Stimulated activated CD4-positive, alpha-beta T cell treated with anti-CD3 and anti-CD28 coated beads, Interleukin-2, amount 100 ng/mL, for 48 hours (primary cell): ENCODE measurements around the gene ATOX1.
A peak's percentile ranks its signal among the peaks of the same experiment; 100 is the strongest.

Source experiments
- DNase-seq, 2 donors: peaks; one replicate each; pipeline ENCODE4 v3.0.0-alpha.2; 2020

ATOX1 gene

DNA sequence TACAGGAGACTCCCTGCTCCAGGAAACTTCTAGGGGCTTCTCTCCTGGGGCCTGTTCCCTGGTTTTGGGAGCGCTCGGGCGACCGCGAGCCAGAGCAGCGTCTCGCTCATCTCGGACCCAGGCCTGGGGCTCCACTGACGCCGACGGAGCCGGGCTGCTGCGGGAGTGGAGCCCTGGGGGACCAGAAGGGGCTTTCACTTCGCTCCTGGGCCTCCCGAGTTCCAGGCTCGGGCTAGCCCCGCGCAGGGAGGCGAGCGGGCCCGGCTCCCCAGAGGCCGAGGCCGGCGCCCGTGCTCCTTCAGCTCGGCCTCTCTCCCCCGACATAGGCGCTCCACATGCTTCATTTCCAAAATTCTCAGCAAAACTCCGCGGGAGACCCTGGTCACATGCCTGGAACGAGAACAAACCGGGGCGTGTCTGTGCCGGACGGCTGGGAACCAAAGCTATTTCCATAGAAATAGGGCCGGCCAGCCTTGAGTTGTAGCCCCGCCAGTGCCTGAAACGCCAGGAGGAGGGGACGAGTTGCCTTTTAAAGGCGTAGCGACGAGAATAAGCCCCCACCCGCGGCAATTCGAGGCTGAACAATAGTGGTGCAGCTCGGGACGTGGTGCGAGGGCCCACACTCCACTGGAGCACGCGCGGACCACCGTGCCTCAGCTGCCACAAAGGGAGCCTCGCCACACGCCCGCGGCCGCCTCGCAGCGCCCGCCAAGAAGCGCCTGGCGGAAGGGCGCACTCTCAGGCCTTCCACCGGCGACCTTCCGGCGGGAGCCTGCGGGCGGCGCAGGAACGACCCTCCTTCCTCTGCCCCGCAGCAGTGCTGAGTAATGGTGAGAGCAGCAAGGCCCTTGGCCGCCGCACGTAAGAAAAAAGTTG lies 12.2 kb upstream of the ATOX1 start:
- DNase-seq: peak; percentile 19 to 25

DNA sequence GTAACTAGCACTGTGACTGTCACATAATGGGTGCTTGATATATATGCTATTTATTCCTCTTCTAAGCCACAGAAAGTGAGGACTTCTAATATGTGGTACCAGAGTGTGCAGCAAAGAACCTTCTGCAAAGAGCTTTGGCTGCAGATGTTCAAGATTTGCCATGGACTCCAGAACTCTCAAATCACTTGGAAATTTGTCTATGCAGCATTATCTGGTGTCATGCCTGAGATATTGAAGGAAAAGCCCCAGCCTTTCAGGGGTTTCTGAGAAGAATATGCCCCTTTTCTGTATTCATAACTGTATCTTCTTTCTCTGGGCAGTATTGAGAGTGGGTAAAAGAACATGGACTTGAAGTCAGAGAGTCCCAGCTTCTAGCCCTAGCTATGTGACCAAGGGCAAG lies 8.5 kb upstream of the ATOX1 start:
- DNase-seq: no peak

DNA sequence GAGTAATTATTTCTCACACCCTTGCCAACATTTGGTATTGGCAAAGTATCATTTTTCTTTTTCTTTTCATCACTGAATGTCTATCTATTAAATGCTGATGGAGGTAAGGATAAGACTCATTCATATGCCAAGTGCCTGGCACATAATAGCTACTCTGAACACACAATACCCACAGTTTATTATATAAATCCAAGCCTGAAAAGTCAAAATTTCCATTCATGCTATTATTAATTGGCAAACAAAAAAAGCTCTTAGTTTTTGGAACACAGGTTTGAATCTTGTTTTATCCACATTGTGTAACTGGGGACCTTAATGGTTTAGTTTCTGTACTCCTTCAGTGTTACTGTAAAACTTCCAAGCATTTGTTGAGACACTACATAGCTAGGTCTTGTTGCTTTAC lies 6.4 kb upstream of the ATOX1 start:
- DNase-seq: no peak

DNA sequence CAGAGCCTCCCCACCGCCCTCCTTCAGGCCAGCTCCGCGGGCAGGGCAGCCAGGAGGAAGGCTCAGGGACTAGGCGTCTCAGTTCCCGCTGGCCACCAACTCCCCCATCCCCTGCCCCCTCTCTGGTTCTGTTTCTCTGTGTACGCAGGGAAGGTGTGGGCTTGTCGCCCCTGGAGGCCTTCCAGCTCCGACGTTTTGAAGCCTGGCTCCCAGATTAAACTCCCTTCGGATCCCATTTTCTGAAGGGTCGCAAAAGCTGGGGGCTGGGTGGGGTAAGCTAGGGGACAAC lies 346 bp downstream of the ATOX1 start:
- DNase-seq: no peak

DNA sequence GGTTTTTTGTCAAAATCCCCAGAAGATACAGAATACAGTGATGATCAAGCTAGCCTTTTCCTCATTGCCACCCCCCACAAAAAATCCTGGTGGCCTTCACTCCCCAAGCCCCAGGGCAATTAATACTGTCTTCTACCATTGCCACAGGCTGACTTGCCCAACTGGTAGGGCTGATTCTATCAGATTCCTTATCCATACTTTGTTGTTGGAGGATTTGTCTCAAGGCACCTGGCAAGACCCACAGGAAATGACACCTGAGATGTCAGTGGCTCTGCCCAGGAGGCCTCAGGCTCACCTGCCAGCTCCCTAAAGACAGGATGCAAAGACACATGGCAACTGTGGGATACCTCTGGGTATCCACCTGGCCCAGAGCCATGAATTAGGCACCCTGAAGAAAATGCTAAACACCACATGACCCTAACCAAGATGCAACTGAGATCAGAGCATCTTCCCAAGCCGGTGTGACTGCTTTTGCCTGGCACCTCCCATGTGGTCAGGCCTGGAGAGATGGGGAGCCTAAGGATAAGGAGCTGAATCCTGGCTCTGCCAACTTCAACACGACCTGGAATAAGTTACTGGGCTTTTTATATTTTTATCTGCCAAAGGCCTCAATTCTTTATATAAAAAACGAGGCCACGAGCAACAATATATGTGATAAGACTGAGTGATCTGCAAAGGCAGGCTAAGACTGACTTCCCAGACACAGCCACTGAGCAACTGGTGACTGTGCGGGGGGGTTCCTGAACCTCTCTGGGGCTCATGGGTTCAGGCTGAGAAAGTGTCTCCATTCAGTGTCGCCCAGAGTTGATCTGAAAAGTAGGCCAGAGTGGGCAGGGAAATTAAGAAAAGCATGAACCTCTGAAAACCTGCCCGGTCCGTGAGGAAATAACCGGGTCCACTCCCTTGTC lies 944 bp downstream of the ATOX1 start:
- DNase-seq: no peak

DNA sequence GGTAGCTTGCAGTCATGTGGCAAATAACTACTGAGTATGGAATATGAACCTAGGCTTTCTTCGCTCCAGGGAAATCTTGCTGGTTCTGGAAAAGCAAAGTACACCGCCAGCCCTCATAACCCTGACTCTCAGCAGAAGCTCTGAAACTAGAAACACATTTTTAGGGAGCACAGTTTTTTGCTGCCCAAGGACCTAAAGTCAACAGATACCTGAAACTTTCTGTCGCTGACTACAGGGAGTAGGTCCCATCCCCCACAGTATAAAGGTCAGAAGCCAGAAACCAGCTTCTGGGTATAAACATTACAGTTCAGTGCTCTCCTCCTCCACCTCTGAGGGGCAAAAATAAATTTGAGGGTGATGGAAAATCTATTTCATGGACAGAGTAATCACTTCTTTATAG lies 3.0 kb downstream of the ATOX1 start:
- DNase-seq: no peak

DNA sequence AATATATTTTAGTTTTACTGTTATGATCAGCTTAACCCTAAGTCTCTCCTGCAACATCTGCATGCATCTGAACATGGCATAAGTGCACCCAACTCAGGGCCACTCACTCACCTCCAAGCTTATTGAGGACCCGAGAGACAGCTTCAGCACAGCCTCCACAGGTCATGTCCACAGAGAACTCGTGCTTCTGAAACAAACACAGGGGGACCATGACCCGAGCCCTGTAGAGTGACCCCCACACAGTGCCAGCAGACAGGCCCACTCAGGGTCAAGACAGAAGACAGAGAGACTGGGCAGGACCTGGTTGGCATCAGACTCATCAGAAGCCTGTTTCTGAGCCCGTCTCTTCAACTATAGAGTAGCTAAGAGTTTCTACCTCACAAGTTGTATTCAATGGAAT lies 6.8 kb downstream of the ATOX1 start:
- DNase-seq: no peak

DNA sequence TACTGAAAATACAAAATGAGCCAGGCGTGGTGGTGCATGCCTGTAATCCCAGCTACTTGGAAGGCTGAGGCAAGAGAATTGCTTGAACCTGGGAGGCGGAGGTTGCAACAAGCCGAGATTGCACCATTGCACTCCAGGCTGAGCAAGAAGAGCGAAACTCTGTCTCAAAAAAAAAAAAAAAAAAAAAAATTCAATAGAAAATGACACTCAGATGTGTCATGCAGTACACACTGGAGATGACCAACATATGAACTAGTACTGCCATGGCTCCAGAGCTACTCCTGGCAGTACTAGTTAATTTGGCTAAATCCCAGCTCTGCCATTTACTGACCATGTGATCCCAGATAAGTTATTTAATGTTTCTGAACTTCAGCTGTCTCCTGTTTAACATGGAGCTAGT lies 7.3 kb downstream of the ATOX1 start:
- no peak for DNase-seq

DNA sequence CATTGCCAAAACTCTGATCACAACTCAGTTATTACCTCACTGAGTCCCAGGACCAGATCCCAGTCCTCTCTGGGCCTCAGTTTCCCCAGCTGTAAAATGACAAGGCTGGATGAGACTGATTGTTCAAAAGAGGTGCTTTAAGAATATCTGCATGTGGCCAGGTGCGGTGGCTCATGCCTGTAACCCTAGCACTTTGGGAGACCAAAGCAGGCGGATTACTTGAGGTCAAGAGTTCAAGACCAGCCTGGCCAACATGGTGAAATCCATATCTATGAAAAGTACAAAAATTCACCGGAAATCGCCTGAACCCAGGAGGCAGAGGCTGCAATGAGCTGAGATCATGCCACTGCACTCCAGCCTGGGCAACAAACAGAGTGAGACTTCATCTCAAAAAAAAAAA lies 8.3 kb downstream of the ATOX1 start:
- no peak for DNase-seq

DNA sequence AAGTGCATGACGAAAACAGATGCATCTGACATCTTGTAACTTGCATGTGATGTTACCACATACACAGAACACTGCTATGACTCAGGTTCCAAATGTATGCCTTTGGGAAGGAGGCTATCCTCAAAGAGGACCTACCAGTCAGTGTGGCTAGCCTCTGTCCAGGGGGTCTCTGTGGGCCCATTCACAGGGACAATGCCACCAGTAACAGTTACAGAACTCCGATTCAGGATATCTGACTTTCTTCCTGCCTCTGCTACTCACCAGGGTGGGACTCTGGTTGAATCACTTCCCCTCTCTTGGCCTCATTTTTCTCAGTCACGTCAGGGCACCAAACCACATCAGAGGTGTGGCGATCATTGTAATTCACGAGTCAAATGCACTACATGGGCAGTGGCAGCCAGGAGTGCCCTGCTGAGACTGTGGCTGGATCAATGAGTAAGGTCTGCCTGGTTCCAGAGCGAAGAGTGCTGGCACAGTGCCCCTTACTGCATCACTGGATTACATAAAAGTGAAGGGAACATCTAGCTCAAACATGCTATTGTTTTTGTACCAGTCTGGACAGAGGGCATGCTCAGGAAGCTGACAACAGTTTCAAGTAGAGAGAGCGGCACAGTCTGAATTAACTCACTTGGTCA lies 13.2 kb downstream of the ATOX1 start:
- DNase-seq: peak in 1 of 2 donors; percentile 15

DNA sequence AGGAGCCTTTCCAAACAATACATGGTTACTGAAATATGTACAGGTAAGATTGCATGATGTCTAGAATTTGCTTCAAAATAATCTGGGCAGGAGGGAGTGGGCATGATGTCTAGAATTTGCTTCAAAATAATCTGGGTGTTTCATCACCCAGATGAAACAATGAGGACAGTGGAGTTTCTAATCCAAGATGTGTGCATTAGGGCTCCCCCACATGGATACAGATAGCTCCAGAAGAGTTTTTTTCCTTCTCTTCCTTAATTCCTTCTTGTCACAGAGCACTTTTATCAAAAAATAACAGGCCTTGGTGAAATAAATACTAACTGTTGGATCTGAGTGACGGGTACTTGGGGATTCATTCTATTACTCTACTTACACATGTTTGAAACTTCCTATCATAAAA lies 14.9 kb downstream of the ATOX1 start:
- no peak for DNase-seq

DNA sequence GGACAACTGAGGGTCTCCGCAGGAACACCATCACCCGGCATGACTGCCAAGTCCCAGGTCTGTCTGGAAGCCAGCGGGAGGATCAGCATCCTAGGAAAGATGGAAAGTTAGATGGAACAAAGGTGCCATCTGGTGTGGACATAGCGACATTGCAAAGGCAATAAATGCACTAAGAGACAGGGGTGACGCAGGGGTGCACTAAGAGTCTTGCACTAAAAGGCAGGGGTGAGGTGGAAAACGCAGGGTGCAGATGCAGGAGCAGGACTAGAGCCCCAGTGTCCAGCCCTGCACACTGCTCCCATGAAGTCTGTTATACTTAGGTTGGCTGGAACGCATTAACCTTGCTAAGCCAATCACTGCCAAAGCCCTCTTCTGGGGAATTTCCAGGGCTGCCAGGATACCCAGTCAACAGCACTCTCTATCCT lies 15.5 kb downstream of the ATOX1 start:
- DNase-seq: no peak

DNA sequence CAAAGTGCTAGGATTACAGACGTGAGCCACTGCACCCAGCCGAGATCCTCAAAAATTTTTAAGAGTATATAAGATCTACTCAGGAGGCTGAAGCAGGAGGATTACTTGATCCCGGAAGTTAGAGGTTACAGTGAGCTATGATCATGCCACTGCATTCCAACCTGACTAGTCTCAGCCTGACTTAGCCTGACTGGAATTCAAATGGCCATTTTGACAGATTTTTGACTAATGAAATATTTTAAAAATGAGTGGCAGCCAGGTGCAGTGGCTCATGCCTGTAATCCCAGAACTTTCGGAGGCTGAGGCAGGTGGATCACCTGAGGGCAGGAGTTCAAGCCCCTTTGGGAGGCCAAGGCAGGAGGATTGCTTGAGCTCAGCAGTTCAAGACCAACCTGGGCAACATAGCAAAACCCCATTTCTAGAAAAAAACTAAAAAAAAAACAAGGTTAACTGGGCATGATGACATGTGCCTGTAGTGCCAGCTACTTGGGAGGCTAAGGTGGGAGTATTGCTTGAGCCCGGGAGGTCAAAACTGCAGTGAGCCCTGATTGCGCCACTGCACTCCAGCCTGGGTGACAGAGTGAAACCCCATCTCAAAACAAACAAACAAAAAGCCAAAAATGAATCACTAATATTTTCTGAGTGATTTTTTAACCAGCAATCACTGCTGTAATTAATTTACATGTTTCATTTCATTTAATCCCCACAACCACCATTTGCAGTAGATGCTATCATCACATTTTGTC lies 16.6 kb downstream of the ATOX1 start:
- no peak for DNase-seq

DNA sequence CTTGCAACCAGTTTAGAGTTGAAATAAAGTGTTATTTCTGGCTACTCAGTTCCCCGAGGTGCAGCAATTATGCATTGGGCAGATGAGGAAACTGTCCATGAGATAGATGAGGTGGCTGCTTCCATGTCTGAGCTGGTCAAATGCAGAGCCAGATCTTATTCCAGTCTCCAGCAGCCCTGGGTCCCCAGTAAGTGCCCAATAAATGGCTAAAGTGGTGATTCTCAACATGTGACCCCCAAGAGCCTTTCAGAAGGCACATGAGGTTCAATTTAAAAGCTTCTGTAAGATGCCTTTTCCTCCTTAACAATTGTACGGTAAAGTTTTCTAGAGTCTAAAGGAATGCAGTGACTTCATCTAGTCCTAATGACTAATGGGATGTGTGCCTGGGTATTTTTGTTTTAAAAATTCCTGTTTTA lies 17.5 kb downstream of the ATOX1 start:
- no peak for DNase-seq

DNA sequence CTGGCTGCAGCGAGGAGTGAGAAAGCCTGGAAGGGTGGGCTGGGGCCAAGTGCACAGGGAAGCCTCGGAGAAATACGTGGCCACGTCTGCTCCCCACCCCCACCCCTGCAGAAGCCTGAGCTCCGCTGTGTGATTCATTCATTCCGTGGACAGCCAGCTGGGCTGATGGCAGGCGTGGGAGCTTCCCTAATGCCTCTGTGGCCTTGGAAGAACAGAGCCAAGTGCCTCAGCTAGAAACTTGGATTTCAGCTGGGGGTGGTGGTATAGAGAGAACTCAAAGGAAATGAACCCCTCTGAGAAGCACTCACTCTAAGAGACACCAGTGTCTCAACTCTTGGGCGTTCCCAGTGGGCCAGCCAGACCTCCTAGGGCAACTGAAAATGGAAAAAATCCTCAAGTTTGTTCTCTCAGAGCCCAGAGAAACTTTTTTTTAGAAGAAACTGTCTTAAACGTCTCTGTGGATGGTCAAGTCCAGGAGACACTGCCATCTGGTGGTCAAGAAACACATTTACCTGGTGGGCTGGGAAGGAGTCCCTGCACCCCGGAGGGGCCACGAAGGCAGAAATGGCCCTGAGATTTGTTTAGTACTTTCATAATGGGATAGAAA lies 18.0 kb downstream of the ATOX1 start:
- DNase-seq: peak in 1 of 2 donors; percentile 36

DNA sequence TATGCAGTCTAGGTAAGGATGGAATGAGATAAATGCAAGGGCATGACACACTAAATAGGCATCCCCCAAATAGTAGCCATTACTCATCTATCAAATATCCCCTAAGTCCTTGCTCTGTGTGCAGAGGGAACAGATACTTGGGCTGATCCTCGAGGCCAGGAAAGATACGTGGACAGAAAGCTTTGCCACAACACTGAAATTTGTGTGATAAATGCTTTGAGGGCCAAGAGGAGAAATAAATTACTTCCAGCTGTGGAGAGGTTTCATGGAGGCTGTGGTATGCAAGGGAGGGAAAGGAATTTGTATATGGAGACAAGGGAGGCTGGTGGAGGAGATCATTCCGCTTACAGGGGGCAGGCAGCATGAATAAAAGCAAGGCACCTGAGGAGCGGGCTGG lies 18.5 kb downstream of the ATOX1 start:
- no peak for DNase-seq

DNA sequence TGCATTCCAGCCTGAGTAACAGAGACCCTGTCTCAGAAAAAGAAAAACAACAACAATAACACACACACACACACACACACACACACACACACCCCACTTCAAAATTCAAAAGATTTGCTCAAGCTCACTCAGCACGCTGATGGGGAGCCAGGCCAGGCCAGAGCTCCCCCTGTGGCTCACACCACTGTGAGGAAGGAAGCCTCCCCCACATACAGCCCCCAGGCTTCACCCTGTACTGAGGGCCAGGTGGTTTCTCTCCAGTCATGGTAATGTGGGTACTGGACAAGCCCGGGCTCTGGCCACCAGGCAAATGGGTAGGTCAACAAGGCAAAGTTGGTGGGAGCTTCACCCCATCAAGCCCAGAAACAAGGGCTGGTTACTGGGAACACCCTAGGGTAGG lies 19.0 kb downstream of the ATOX1 start:
- DNase-seq: no peak

DNA sequence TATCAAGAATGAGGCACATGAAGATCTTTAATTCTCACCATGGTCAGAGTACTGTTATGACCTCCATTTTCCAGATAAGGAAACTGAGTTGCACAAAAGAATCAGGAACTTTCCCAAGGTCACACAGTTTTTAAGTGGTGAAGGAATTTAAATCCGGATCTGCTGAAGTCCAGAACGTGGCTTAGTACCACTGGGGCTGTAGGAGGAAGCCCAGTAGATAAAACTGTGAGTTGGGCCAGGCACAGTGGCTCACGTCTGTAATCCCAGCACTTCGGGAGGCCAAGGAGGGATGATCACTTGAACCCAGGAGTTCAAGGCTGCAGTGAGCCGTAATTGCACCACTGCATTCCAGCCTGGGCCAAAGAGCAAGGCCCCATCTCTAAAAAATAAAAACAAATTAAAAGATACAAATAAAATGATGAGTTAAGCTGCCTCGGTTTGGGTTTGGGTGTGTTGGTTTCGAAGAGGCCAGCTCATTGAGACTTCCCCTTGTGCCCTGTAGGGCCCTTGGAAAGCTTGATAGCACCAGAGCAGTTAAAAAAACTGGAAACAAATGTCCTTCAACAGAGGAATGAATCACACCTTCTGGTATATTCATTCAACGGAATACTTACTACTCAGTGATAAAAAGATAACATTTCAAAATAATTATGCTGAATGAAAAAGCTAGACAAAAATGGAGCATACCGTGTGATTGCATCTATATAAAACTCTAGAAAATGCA lies 20.1 kb downstream of the ATOX1 start:
- DNase-seq: no peak

DNA sequence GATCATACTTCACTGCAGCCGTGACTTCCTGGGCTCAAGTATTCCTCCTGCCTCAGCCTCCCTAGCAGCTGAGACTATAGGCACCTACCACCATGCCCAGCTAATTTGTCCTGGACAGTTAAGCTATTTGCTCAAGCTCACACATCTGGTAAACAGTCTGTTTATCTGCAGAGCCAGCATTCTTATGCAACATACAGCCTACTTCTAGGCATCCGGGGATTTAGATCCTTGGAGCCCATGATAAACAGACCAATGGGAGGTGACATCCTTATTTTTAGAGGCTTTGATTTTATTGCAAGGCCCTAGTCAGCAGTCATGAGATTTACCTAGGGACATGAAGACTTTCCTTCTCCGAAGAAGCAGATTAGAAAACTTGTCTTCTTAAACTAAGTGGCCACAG lies 21.0 kb downstream of the ATOX1 start:
- no peak for DNase-seq

DNA sequence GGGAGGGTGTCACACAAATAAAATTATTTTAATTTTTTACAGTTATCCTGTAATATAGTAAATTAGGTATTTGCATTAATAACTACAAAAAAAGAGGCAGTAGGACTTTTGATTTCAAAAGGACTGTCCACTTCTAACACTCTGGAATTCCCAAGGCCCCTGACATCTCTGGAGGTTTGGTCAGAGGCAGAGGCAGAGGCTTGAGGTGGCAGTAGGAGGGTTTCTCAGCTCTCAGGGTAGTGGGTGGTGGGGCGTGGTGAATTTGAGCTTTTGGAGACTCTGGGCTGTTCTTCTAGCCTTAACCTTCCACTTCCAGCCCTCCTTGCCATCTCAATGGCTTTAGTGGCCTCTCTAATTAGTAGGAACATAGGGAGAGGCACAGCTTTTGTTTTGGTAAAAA lies 22.8 kb downstream of the ATOX1 start:
- DNase-seq: no peak

DNA sequence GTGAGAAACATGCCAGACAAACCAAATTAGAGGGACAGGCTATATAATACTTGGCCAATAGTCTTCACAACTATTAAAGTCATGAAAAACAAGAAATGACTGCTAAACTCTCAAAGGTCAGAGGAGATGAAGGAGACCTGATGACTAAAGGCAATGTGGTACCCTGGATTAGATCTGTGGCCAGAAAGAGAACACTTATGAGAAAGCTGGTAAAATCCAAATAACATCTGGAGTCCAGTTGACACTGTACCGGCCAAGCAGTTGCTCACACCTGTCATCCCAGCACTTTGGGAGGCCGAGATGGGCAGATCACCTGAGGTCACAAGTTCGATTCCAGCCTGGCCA lies 24.4 kb downstream of the ATOX1 start:
- DNase-seq: no peak
